Duodenal mucosa (tissue), 2 donors: ENCODE data around the gene ODF2.

Experiments
- H3K27ac ChIP-seq: one replicate; pipeline ENCODE4 v1.7.0; 2013; ENCODE audit warnings: low read depth, low read length
- H3K27me3 ChIP-seq, 2 donors: one replicate each; pipeline ENCODE4 v1.7.0; 2013; ENCODE audit warnings: low read length in 2 of 2, control low read depth in 1 of 2; ENCODE audit not compliant: insufficient read depth in 2 of 2, control insufficient read depth in 1 of 2
- H3K36me3 ChIP-seq, 2 donors: one replicate each; pipeline ENCODE4 v1.7.0; 2013; ENCODE audit warnings: low read length in 2 of 2, control low read depth in 1 of 2; ENCODE audit not compliant: insufficient read depth in 2 of 2, control insufficient read depth in 1 of 2
- H3K4me1 ChIP-seq, 2 donors: one replicate each; pipeline ENCODE4 v1.7.0; 2013; ENCODE audit warnings: low read length in 2 of 2, control low read depth in 1 of 2; ENCODE audit not compliant: insufficient read depth in 2 of 2, control insufficient read depth in 1 of 2
- H3K4me3 ChIP-seq, 2 donors: one replicate each; pipeline ENCODE4 v1.7.0; 2013; ENCODE audit warnings: low read length in 2 of 2, low read depth in 1 of 2
- H3K9ac ChIP-seq, 2 donors: one replicate each; pipeline ENCODE4 v1.7.0; 2013; ENCODE audit warnings: low read length in 2 of 2, low read depth in 1 of 2
- H3K9me3 ChIP-seq, 2 donors: one replicate each; pipeline ENCODE4 v1.7.0; 2013; ENCODE audit warnings: low read length in 2 of 2, control low read depth in 1 of 2; ENCODE audit not compliant: control insufficient read depth in 1 of 2

ODF2 gene

DNA sequence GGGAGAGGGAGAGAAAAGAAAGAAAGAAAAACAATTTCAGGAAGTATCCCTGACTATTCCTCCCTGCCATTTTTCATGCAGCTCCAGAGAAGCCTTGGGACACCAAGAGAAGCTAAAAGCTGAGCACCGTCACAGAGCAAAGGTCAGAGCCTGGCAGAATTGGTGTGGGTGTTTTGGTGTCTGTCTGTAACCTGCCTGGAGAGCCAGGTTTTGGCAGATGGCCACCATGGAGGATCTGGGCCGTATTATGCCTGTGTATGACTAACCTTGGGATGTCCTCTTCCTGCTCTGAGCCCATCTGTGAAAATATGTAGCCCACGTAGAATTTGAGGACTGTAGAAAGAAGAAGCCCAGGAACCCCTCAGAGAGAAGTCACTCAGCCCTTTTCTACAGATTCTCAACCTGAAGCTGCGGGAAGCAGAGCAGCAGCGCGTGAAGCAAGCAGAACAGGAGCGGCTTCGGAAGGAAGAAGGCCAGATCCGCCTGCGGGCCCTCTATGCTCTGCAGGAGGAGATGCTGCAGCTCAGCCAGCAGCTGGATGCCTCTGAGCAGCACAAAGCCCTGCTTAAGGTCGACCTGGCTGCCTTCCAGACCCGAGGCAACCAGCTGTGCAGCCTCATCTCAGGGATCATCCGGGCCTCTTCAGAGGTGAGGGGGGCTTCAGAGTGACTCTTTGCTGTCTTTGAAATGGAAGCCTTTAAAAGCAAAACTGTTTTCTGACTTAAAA, 67.6 kb downstream of the ODF2 start:
- no peak overlapping the region for H3K9ac ChIP-seq
- H3K27ac ChIP-seq: no peak overlapping the region

DNA sequence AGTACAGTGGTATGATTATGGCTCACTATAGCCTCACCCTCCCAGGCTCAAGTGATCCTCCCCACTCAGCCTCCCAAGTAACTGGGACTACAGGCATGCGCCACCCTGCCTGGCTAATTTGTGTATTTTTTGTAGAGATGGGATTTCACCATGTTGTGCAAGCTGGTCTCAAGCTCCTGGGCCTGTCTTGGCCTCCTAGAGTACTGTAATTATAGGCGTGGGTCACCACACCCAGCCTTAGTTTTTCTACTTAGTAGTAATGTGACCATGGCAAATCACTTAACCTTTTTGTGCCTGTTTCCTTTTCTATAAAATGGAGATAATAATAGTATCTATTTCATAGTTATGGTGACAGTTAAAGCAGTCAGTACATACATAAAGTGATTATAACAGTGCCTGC, 70.9 kb downstream of the ODF2 start:
- H3K27me3 ChIP-seq: no peaks in the 10 kb centered on the region
- peaks cover 13 to 79% of the 10 kb centered on the region in 2 donors for H3K36me3 ChIP-seq
- H3K9ac ChIP-seq: no peak overlapping the region
- H3K4me3 ChIP-seq: no peak overlapping the region
- H3K27ac ChIP-seq: no peak overlapping the region
- H3K4me1 ChIP-seq: no peaks in the 10 kb centered on the region
- no peaks in the 10 kb centered on the region for H3K9me3 ChIP-seq

More for the DNA sequence above, 67.6 kb downstream of the ODF2 start:
- Histone ChIP-seq H3K27me3 (no peaks in the 10 kb centered on the region), H3K4me3 (no peak overlapping the region), H3K36me3 (peaks cover 13 to 66% of the 10 kb centered on the region in 2 donors), H3K9me3 (no peaks in the 10 kb centered on the region), H3K4me1 (no peaks in the 10 kb centered on the region)

DNA sequence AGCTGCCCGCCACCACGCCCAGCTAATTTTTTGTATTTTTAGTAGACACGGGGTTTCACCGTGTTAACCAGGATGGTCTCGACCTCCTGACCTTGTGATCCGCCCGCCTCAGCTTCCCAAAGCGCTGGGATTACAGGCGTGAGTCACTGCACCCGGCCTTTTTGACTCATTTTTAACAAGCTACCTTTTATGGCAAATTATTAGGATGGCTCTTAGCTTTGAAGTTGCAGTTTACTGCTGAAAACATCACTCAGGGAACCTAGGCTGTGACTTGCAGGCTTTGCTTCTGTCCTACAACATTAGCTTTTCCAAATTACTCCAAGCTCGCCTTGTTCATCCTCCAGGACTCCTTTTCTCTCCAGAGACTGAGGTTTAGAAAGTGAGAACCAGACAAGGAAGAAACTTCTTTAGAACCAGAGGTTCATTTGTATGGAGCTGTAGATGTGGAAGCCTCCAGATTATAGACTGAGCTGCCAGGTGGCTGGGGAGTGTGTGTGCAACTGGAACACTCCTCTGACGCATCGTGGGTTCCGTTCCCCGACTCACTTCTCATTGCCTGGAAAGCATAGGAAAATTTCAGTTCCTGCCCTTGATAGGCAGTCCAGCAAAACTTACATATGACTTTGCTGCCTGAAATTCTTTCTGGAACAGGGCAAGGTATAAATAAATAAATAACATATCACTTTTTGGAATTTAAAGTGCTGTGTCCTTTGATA, 72.8 kb downstream of the ODF2 start:
- Histone ChIP-seq H3K4me1 (no peaks in the 10 kb centered on the region), H3K9ac (no peak overlapping the region), H3K9me3 (no peaks in the 10 kb centered on the region), H3K27me3 (no peaks in the 10 kb centered on the region), H3K4me3 (no peak overlapping the region), H3K27ac (no peak overlapping the region), H3K36me3 (peaks cover 13 to 74% of the 10 kb centered on the region in 2 donors)

DNA sequence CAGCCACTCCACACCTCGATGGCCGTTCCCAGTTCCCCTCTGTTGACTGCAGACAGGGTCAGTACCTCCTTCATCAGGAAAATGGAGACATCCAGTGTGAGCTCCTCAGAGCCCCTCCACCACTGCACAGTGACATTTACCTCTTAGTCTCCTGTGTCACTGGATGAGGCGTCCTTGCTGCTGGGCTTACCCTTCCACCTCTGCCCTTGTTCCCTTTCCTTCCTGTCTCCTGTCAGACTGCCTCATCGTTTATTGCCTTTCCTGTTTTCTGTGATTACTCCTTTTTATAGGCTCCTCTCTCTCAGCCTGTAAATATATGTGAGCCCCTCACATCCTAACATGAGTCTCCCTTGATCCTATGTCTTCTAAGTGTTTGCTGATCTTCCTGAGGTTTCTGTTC, 73.4 kb downstream of the ODF2 start:
- no peak overlapping the region for H3K9ac ChIP-seq
- H3K27me3 ChIP-seq: no peaks in the 10 kb centered on the region
- H3K36me3 ChIP-seq: peaks cover 13 to 75% of the 10 kb centered on the region in 2 donors
- no peaks in the 10 kb centered on the region for H3K4me1 ChIP-seq
- no peaks in the 10 kb centered on the region for H3K9me3 ChIP-seq
- H3K4me3 ChIP-seq: no peak overlapping the region
- H3K27ac ChIP-seq: no peak overlapping the region

DNA sequence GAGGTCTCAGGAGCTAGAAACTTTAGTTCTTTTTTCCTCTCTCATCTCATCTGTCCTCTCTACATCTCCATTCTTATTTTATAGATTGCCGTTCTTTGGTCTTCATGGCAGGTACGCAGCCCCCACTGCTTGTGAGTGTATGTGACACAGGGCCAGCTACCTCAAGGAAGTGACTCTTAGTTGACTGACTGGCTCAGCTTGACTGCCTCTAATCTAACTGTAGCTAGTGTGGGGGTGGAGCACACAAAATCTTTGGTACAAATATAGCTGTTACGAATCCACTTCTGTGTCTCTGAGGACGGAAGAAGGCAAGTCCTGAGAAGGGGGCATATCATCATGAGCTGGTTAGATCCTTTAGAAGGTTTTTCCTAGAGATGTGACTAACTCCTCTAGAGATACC, 76.8 kb downstream of the ODF2 start:
- H3K27ac ChIP-seq: no peak overlapping the region
- H3K27me3 ChIP-seq: no peaks in the 10 kb centered on the region
- H3K36me3 ChIP-seq: peaks cover 11 to 63% of the 10 kb centered on the region in 2 donors
- H3K4me1 ChIP-seq: no peaks in the 10 kb centered on the region
- no peaks in the 10 kb centered on the region for H3K9me3 ChIP-seq
- H3K4me3 ChIP-seq: no peak overlapping the region
- H3K9ac ChIP-seq: no peak overlapping the region

DNA sequence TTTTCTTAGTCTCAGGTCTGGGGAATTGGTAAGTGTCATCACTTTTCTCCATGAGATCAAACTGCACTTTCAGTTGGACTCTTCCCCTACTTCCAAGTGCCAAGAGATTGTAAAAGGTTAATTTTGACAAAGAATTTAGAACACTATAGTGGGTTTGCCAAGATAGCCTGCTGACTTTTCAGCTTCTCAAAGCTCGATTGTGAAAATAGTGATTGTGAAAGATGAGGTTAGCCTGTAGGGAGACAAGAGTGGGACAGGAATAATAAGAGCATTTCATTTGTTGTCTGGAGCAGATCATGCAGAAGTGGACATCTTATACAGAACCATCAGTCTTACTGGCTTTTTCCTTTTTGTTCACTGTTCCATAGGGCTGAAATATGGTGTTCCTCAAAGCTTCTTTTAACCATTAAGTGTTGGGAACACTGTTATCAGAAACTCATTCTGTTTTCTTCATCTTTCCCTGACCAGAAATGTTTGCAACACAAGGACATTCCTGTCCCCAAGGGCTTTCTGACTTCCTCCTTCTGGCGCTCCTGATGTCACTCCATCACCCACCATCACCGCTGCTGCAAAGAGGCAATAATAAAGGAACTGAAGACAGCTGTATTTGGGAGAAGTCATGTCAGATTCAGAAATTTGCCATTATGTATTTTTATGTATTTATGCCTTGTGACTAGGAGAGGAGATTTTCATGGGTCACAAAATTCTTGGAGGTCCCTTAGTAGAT, 85.0 kb downstream of the ODF2 start:
- H3K36me3 ChIP-seq: peaks cover 27 to 60% of the 10 kb centered on the region in 2 donors
- H3K4me1 ChIP-seq: no peaks in the 10 kb centered on the region
- H3K27me3 ChIP-seq: no peaks in the 10 kb centered on the region
- H3K9ac ChIP-seq: no peak overlapping the region
- no peak overlapping the region for H3K27ac ChIP-seq
- no peaks in the 10 kb centered on the region for H3K9me3 ChIP-seq
- no peak overlapping the region for H3K4me3 ChIP-seq

DNA sequence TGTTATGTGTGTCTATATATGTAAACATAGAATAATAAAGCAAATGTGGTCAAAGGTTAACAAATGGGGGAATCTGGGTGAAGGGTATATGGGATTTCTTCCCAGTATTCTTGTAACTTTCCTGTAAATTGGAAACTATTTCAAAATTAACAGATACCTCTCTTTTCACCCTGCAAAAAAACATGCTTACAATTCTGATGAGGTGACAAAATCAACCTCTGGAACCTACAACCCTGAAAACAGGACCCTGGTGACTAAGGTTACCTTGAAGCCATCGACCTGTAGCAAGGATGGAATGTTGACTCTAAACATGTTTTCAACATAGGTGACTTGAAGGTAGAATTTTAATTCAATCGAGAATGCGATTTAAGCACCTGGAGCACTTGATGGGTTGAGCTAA, 90.7 kb downstream of the ODF2 start:
- Histone ChIP-seq H3K4me3 (no peak overlapping the region), H3K36me3 (peaks cover 5 to 7% of the 10 kb centered on the region in 2 donors), H3K9ac (no peak overlapping the region), H3K27me3 (no peaks in the 10 kb centered on the region), H3K27ac (no peak overlapping the region), H3K4me1 (no peaks in the 10 kb centered on the region), H3K9me3 (no peaks in the 10 kb centered on the region)

DNA sequence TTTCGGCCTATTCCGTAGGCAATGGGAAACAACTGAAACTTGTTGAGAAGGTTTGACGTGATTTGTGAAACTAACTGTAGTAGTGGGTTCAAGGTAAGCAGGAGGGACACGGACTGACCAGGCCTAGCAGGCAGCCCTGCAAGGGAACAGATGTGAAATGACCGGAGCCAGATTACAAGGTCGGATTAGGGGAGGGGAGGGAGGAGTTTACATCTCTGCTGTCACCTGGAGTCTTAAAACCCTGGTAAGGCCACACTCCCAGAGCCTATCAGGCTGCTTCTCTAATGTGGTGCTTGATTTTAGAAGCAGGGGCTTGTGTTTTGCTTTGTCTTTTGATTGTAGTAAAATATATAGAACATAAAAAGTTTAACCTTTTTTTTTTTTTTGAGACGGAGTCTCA, 93.1 kb downstream of the ODF2 start:
- H3K4me3 ChIP-seq: no peak overlapping the region

DNA sequence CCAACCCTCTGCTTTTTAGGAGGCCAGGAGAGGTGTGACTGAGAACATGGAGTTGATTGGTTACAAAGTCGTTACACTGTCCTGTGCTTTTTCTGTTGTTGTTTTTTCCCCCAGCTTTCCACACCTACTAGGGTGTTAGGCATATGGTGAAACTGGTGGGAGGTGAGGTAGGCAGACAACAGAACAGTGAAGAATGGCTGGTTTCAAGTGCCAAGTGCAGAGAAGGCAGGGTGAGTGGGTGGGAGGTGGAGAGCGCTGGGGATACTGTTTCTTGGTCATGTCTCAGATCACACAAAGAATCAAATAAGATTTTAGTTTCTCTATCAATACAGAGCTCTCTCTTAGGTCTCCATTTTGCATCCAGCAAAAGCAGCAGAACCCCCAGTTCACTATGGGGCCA, 94.4 kb downstream of the ODF2 start:
- Histone ChIP-seq H3K27ac (no peak overlapping the region), H3K9ac (no peak overlapping the region), H3K27me3 (no peaks in the 10 kb centered on the region), H3K4me3 (no peak overlapping the region), H3K36me3 (no peaks in the 10 kb centered on the region), H3K9me3 (no peaks in the 10 kb centered on the region), H3K4me1 (peaks cover 17% of the 10 kb centered on the region in 2 donors)

More for the DNA sequence above, 93.1 kb downstream of the ODF2 start:
- Histone ChIP-seq H3K4me1 (peaks cover 3% of the 10 kb centered on the region in 2 donors), H3K9me3 (no peaks in the 10 kb centered on the region), H3K9ac (no peak overlapping the region), H3K36me3 (no peaks in the 10 kb centered on the region), H3K27ac (no peak overlapping the region), H3K27me3 (no peaks in the 10 kb centered on the region)
